Muscle of back (tissue), 11 donors: ENCODE results near the gene SOX10. TPM values are rescaled to one million over a fixed set of nuclear protein-coding genes. Genes with fewer than 3 reads are reported as not detected.

Experiments used
- DNase-seq, 3 donors: peaks; one replicate each; pipeline versions ENCODE4 v3.0.0 to v3.0.0-alpha.2; 2013
- polyA plus RNA-seq, 10 donors: library from polyadenylated mRNA; unstranded; fragments of 120-200 nt; gene quantifications; one replicate each; pipeline ENCODE4 v1.2.1, GENCODE V29; 2013; ENCODE audit not compliant: insufficient read length in 10 of 10

Gene SOX10
- polyA plus RNA-seq, 10 donors: 3.8 to 12.1 (median 6.7) TPM

DNA sequence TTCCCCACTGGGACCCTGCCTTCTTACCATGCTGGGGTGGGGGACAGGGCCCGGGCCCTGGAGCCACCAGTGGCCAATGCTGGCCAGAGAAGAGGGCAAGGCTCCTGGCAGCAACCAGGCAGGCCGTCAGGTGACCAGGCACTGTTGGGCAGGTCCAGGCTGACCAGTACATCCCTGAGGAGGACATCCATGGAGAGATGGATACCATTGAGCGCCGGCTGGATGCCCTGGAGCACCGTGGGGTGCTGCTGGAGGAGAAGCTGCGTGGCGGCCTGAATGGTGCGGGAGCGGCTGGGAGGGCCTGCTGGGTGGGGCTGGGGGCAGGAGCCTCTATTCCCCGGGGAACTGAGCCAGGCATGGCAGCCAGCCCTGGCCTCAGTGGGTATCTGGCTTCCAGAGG, 52.0 kb downstream of the SOX10 start:
- no peak for DNase-seq

DNA sequence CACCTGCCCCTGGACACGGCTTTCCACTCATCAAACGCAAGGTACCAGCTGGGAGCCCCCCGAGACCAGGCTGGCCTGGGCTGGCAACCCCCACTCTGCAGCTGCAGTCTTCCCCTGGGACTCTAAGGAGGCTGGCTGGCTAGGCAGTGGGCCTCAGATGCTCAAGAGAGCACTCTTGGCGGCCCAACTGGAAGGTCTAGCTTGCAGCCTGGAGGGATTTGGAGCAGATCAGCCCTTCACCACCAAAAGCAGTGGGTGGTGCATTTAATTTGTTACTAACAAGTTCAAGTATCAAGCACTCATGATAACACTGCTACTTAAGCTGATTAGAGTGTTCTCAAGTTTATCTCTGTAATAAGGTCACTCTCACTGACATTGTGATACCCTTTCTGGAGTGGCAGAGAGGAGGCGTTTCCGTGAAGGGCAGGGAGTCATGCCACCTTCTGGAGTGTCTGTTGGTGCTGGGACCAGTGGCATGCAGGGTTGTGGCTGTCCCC, 52.4 kb downstream of the SOX10 start:
- DNase-seq: no peak

DNA sequence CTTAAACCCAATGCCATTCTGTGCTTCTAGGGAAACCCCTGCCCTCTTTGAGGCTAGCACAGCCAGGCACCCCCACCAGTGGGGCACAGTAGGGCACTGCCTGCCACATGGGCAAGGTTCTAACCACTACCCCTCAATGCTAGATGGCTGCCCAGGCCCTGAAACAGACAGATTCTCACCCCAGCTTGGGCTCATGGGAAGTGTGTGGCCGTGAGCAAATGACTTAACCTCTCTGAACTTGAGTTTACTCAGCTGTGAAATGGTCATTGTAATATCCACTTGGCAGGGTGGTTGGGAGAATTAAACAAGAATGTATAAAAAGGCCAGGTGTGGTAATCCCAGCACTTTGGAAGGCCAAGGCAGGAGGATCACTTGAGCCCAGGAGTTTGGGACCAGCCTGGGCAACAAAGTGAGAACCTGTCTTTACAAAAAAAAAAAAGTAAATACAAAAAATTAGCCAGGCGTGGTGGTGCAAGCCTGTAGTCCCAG, 53.4 kb downstream of the SOX10 start:
- no peak for DNase-seq

DNA sequence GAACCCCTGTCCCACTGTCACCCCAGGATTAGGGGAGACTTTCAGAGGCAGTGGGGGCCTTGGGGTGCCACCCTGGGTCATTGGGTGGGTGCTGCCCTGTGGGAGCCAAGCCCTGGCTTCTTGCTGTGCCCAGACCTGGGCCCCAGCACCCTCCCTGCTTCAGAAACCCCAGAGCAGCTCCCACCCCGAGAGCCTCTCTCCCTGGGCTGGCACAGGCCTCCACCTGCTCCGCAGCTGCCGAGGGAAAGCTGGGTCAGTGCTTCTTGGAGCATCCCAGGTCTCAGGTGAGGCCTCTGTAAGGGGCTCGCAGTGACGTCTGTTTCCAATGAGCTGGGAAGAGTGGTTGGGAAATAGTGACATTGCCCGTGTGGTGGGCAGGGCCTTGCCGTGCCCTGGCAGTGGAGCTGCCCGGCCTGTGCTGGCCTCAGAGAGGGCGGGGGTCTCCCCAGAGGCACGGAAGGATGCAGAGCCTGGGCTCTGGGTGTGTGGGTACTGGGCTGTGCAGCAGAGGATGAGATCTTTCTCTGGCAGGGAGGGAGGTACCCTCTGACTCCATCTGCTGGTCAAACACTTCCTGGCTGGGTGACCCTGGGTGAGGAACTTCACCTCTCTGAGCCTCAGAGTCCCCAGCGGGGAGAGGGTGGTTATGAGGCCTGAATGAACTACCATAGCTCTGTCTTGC, 53.9 kb downstream of the SOX10 start:
- DNase-seq: no peak

DNA sequence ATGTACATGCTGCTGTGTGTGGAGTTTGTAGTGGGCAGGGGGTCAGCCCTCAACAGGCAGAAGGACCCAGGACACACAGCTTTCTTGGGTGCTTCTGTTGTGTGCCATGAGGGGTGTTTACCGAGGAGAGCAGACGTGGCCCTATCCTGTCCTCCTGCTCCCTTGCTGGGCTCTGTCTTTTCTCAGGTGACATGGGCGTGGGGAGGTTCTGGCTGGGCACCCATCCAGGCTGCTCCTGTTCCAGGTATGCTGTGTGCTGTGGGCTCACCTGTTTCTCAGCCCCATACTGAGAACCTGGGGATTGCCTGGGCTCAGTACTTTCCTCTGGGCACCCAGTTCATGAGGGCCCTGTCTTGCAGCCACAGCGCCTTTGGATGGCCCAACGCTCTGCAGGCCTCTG, 55.0 kb downstream of the SOX10 start:
- DNase-seq: no peak

DNA sequence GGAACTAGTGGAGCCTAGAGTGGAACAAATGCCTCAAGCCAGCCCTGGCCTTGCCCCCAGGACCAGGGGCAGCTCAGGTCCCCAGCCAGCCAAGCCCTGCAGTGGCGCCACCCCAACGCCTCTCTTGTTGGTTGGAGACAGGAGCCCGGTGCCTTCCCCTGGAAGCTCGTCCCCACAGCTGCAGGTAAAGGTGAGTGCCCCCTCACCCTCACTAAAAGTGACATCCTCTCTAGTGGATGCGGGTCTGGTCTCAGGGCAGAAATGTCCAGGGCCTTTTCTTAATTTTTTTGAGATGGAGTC, 56.8 kb downstream of the SOX10 start:
- no peak for DNase-seq

DNA sequence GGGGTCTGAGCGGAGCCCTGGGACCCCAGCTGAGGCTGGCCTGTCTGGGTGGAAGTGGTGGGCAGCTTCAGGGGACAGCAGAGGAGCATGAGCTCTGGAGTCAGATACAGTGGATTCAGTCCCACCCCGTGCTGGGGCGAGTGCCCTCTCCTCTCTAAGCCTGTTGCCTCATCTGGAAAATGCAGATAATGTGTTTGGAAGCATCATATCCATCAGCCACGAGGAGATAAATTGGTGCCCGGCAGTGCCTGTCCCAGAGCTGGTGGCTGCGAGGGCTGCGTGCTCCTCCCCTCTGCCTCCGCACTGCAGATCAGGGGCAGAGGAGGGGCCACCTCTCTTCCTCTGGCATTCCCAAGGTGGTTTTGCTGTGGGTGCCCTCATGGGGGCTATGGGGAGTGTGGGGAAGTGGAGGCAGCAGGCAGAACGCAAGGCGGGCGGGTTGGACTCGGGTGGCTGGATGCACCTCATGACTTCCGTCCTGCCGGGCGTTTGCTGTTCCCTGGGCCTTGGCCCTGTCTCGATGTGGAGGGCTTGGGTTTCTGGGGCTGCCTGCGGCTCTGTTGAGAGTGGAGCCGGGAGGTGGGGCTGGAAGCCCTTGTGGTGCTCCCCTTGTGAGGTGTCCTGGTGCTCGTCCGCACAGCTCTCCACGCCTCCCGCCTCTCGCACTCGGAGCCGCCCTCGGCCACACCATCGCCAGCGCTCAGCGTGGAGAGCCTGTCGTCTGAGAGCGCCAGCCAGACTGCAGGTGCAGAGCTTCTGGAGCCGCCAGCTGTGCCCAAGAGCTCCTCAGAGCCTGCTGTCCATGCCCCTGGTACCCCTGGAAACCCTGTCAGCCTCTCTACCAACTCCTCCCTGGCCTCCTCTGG, 57.4 kb downstream of the SOX10 start:
- no peak for DNase-seq

DNA sequence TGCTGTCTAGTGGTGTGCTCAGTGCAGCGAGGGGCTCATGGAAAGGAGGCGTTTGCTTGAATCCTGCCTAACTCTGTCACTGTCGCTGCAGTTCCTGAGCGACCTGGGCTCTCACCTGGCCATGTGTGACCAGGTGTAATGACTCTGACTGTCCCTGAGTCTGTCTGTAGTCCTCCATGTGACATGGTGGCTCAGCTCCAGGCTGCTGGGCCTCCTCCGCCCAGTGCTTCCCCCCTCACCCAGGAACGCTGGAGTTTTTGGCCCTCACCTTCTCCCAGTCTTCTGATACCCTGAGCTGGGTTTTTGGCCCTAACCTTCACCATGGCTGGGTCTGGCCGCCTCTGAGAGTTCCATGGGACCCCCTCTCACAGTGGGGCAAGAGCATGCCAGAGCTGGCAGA, 58.0 kb downstream of the SOX10 start:
- no peak for DNase-seq

DNA sequence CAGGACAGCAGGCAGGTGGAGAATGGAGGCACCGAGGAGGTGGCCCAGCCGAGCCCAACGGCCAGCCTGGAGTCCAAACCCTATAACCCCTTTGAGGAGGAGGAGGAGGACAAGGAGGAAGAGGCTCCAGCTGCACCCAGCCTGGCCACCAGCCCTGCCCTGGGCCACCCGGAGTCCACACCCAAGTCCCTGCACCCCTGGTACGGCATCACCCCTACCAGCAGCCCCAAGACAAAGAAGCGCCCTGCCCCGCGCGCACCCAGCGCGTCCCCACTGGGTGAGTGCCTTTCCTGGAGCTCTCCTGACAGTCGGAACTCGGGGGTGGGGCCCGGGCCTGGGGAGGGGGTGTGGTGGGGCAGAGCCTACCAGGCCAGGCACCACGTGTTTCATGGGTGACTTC, 58.6 kb downstream of the SOX10 start:
- DNase-seq: no peak

DNA sequence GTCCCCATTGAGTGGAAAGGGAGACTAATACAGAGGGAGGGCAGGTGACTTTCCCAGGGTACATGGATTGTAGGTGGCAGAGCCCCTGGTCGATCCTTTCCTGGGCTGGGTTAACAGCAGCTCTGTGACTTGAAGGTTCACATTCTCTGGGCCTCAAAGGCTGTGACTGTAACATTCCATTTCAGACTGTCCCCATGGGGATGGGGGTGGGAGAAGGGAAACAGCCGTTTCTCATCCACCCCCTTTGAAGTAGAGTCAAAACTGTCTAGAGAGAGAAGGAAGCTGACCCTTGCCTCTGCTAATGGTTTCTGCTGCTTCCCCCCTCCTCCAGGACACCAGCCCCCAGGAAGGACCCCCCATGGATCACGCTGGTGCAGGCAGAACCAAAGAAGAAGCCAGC, 59.0 kb downstream of the SOX10 start:
- DNase-seq: no peak

DNA sequence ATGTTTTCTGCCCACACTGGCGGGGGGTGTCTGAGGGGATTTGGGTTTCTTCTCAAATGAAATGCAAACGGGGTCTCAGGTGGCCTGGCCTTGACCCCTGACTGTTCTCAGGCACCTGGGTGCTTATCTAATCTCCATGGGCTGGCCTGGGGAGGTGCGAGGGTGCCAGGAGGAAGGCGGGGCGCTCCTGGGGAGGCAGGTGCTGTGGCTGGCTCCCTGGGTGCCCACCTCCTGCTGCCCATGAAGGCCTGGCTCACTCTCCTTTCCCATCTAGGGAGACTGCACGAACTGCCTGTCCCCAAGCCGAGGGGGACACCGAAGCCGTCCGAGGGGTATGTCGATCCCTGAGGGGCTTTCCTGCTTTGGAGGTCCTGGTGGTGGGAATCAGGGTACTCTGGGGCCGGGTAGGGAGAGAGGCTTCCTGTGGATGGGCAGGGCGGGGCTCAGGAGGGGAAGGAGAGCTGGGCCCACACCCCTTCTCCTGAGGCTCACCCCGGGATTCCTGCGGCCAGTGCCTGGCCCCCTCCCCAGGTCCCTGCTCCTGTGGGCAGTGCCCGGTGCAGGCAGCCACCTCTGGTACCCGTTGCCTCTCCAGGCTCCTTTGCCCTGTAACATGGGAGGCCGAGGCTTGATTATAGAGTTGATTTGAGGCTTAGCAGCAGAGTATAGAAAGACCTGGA, 59.8 kb downstream of the SOX10 start:
- no peak for DNase-seq

DNA sequence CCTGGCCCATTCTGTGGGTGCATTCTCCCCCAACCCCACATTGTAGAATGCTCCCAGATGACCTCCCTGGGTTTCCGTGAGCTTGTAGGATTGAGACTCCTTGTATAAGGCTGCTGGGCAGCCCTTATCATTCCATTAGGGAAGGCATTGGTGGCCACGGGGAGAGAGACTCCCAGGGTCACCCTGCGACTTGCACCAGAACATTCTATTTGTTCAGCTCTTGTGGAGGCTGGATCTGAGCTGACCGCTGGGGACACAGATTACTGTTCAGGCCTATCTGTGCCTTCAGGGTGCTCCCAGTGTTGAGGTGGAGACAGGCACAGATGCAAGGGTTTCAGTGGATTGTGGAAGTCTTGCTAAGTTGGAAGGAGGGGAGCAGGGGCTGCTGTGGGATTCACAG, 60.4 kb downstream of the SOX10 start:
- DNase-seq: no peak

Other genes with a start within 250 kb of the SOX10 start
- gene GCAT, start 176.6 kb downstream of the SOX10 start, polyA plus RNA-seq: 1 to 10 TPM; 3.2 to 7.0 (median 5.8) TPM
- under 1 TPM in 1 of 10 donors, not detected in 9; 0.11 TPM for gene GALR3, start 161.2 kb downstream of the SOX10 start, polyA plus RNA-seq
- gene ANKRD54, start 140.2 kb downstream of the SOX10 start, polyA plus RNA-seq: 10 to 100 TPM in 9 of 10 donors, 1 to 10 TPM in 1; 8.6 to 13.0 (median 10.9) TPM
- 1,000 to 10,000 TPM; 1,067 to 1,479 (median 1,268) TPM for gene EIF3L, start 135.1 kb downstream of the SOX10 start, polyA plus RNA-seq
- 10 to 100 TPM; 29.0 to 60.0 (median 42.2) TPM for gene MICALL1, start 78.3 kb downstream of the SOX10 start, polyA plus RNA-seq
- 10 to 100 TPM in 2 of 10 donors, 1 to 10 TPM in 8; 6.7 to 11.1 (median 8.9) TPM for gene C22orf23, start 31.0 kb downstream of the SOX10 start, polyA plus RNA-seq
- 10 to 100 TPM; 31.9 to 57.3 (median 42.4) TPM for gene POLR2F, start 30.9 kb downstream of the SOX10 start, polyA plus RNA-seq
- 10 to 100 TPM in 3 of 10 donors, 1 to 10 TPM in 7; 6.3 to 10.9 (median 8.8) TPM for gene PICK1, start 72.8 kb upstream of the SOX10 start, polyA plus RNA-seq
- gene SLC16A8, start 99.6 kb upstream of the SOX10 start, polyA plus RNA-seq: 1 to 10 TPM; 1.2 to 3.5 (median 2.2) TPM
- 1 to 10 TPM in 4 of 10 donors, under 1 TPM in 6; 0.34 to 1.5 (median 0.83) TPM for gene BAIAP2L2, start 126.1 kb upstream of the SOX10 start, polyA plus RNA-seq
- 10 to 100 TPM in 6 of 10 donors, 1 to 10 TPM in 4; 7.3 to 14.9 (median 10.4) TPM for gene PLA2G6, start 197.3 kb upstream of the SOX10 start, polyA plus RNA-seq
- 1 to 10 TPM; 2.9 to 5.9 (median 4.3) TPM for gene MAFF, start 217.4 kb upstream of the SOX10 start, polyA plus RNA-seq